IgD-negative memory B cell (primary cell): ENCODE results near the gene CXCL8. TPM values are rescaled to one million over a fixed set of nuclear protein-coding genes. Genes with fewer than 3 reads are reported as not detected.

Experiments used
- H3K27ac Mint-ChIP-seq, 3 donors: one replicate each; pipeline ENCODE4 v1.8.0; 2020 to 2022; ENCODE audit warnings: mild to moderate bottlenecking in 3 of 3, mixed read lengths in 3 of 3, moderate library complexity in 1 of 3
- H3K27me3 Mint-ChIP-seq: one replicate; pipeline ENCODE4 v1.8.0; 2021; ENCODE audit warnings: mixed read lengths
- H3K36me3 Mint-ChIP-seq: one replicate; pipeline ENCODE4 v1.8.0; 2020; ENCODE audit warnings: mild to moderate bottlenecking, mixed read lengths
- H3K4me1 Mint-ChIP-seq, 3 donors: one replicate each; pipeline ENCODE4 v1.8.0; 2020 to 2022; ENCODE audit warnings: mixed read lengths in 3 of 3, mild to moderate bottlenecking in 1 of 3
- H3K4me3 Mint-ChIP-seq, 4 donors: one replicate each; pipeline ENCODE4 v1.8.0; 2020 to 2022; ENCODE audit warnings: mild to moderate bottlenecking in 4 of 4, mixed read lengths in 4 of 4, moderate library complexity in 3 of 4
- H3K9me3 Mint-ChIP-seq, 3 donors: one replicate each; pipeline ENCODE4 v1.8.0; 2020 to 2021; ENCODE audit warnings: mixed read lengths in 3 of 3, mild to moderate bottlenecking in 1 of 3
- polyA plus RNA-seq: library from polyadenylated mRNA; unstranded; fragments of 300-500 nt; fragmentation: Illumina TruSeq; gene quantifications from one replicate; pipeline ENCODE4 v1.2.3, GENCODE V29; 2021

The CXCL8 gene
- polyA plus RNA-seq, 1 donor from 2014 or later: 0.74 TPM

DNA sequence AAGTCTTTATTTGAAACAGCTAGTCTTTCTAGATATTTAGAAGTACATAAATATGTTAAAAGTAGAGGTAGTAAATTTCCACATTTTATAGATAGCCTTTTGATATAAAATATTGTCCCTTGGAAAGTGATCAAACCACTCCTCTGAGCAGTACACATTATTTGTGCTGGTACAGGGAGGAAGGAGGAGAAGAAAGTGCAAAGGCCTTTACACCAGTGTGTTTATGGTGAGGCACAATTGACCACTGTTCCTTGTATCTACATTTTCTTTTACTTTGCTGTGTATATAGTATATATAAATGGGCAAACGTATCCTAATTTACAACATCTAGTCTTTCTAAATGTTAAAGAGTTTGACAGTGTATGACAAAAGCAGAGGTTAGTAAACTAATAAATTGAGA lies 39.9 kb downstream of the CXCL8 start:
- H3K27ac Mint-ChIP-seq: no peak overlapping the region

GRCh38 chr4:73780834-73781233 lies 40.5 kb downstream of the CXCL8 start:
- no peaks in the 10 kb centered on the region for H3K9me3 Mint-ChIP-seq
- H3K4me3 Mint-ChIP-seq: no peak overlapping the region
- H3K4me1 Mint-ChIP-seq: no peaks in the 10 kb centered on the region
- H3K27ac Mint-ChIP-seq: no peak overlapping the region
- no peaks in the 10 kb centered on the region for H3K27me3 Mint-ChIP-seq
- H3K36me3 Mint-ChIP-seq: no peaks in the 10 kb centered on the region

More for the DNA sequence above, 39.9 kb downstream of the CXCL8 start:
- Mint-ChIP-seq H3K36me3 (no peaks in the 10 kb centered on the region), H3K27me3 (no peaks in the 10 kb centered on the region), H3K4me1 (no peaks in the 10 kb centered on the region), H3K4me3 (no peak overlapping the region), H3K9me3 (no peaks in the 10 kb centered on the region)

- no peaks in the 10 kb centered on the region for H3K36me3 Mint-ChIP-seq
- H3K27me3 Mint-ChIP-seq: no peaks in the 10 kb centered on the region
- H3K27ac Mint-ChIP-seq: no peak overlapping the region
- H3K4me3 Mint-ChIP-seq: no peak overlapping the region
- no peaks in the 10 kb centered on the region for H3K4me1 Mint-ChIP-seq
- H3K9me3 Mint-ChIP-seq: peaks cover 2 to 12% (median 3%) of the 10 kb centered on the region in 3 donors
Observed at GRCh38 chr4:73788411-73788810, 48.0 kb downstream of the CXCL8 start.

Other genes with a start within 250 kb of the CXCL8 start
- gene RASSF6, start 120.1 kb upstream of the CXCL8 start, polyA plus RNA-seq: 10.8 TPM
- not detected for gene CXCL6, start 96.1 kb downstream of the CXCL8 start, polyA plus RNA-seq
- not detected for gene PF4V1, start 112.7 kb downstream of the CXCL8 start, polyA plus RNA-seq
- not detected for gene CXCL1, start 128.8 kb downstream of the CXCL8 start, polyA plus RNA-seq
- gene PF4, start 241.5 kb downstream of the CXCL8 start, polyA plus RNA-seq: 16.3 TPM
- 65.7 TPM for gene PPBP, start 247.6 kb downstream of the CXCL8 start, polyA plus RNA-seq